ENCODE measurements around the gene ARMC3. TPM values are rescaled to one million over a fixed set of nuclear protein-coding genes. Genes with fewer than 3 reads are reported as not detected.

Gene ARMC3, protein sequence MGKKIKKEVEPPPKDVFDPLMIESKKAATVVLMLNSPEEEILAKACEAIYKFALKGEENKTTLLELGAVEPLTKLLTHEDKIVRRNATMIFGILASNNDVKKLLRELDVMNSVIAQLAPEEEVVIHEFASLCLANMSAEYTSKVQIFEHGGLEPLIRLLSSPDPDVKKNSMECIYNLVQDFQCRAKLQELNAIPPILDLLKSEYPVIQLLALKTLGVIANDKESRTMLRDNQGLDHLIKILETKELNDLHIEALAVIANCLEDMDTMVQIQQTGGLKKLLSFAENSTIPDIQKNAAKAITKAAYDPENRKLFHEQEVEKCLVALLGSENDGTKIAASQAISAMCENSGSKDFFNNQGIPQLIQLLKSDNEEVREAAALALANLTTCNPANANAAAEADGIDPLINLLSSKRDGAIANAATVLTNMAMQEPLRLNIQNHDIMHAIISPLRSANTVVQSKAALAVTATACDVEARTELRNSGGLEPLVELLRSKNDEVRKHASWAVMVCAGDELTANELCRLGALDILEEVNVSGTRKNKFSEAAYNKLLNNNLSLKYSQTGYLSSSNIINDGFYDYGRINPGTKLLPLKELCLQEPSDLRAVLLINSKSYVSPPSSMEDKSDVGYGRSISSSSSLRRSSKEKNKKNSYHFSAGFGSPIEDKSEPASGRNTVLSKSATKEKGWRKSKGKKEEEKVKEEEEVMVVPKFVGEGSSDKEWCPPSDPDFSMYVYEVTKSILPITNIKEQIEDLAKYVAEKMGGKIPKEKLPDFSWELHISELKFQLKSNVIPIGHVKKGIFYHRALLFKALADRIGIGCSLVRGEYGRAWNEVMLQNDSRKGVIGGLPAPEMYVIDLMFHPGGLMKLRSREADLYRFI
- total RNA-seq (under 1 TPM in 1 of 6 donors, not detected in 5; 0.25 TPM), polyA plus RNA-seq (under 1 TPM in 1 of 2 donors, not detected in 1; 0.05 TPM)

DNA sequence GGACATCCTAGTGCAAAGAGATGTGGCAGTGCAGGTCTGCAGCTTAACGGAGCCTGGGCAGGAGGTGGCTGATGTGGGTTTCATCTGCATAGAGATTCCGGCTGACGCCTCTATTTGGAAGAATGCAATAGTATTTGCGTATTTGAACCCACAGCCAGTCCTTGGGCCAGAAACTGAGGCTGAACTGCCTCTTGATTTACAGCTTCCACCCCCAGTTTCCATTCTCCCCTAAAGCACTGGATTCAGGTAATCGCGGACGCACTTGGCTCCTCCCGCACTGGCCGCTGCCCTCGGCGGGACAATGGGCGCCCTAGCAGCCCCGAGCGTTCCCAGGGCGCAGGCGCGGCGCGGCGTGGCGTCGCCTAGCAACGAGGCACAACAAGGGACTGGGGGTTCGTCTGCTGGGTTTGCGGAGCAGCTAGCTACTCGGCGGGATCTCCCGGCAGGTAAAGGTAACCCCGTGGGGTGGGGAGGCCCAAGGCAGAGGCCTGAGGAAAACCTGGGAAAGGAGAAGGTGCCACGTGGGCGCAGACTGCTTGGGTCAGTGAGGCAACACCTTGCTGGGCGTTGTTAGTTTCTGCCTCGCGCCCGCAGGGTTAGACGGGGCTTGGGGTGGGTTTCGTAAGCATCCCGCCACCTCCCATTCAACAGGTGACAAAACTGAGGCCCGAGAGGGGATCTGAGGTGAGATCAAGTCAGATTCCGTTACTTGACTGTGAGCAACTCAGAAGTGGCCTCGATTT, at the start of gene ARMC3:
Gene ARMC3, plus strand, starts transcription at position 393 of the 743 bp plus-strand sequence. CDS start 3,944 bp downstream, outside the sequence.
- ATAC-seq (peak; percentile 96 to 99 (median 99)), DNase-seq (peak; percentile 68 to 90 (median 77)), FAIRE-seq (no peak)
- TF ChIP-seq, protein P1, sequence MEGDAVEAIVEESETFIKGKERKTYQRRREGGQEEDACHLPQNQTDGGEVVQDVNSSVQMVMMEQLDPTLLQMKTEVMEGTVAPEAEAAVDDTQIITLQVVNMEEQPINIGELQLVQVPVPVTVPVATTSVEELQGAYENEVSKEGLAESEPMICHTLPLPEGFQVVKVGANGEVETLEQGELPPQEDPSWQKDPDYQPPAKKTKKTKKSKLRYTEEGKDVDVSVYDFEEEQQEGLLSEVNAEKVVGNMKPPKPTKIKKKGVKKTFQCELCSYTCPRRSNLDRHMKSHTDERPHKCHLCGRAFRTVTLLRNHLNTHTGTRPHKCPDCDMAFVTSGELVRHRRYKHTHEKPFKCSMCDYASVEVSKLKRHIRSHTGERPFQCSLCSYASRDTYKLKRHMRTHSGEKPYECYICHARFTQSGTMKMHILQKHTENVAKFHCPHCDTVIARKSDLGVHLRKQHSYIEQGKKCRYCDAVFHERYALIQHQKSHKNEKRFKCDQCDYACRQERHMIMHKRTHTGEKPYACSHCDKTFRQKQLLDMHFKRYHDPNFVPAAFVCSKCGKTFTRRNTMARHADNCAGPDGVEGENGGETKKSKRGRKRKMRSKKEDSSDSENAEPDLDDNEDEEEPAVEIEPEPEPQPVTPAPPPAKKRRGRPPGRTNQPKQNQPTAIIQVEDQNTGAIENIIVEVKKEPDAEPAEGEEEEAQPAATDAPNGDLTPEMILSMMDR (IDR thresholded peaks at IDR 0.05): no peak
- 6% methylated on average over 41 of the region's 41 CpGs for WGBS, 2 donors
- Histone ChIP-seq H3K9me3 (no peaks in the 10 kb centered on the region), H3K4me1 (peaks cover 0 to 5% (median 0%) of the 10 kb centered on the region in 3 donors), H3K27me3 (no peaks in the 10 kb centered on the region), H3K36me3 (no peaks in the 10 kb centered on the region), H3K4me3 (peak within 1 kb of the TSS in 3 of 4 donors; percentile 18 to 51 (median 38)), H3K27ac (no peak within 1 kb of the TSS)
- intact Hi-C loops (cut with DNase I): no loop called here

DNA sequence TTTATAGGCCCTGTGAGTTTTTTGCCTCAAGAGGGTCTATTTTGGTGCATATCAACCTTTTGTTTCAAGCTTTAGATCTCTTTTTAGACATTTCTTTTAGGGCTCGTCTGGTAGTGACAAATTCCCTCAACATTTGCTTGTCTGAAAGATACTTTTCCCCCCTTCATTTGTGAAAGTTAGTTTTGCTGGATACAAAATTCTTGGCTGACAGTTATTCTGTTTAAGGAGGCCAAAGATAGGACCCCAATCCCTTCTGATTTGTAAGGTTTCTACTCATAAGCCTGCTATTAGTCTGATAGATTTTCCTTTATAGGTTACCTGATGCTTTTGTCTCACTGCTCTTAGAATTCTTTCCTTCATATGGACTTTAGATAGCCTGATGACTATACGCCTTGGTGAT, 36.1 kb upstream of the ARMC3 start:
- H3K4me1 ChIP-seq: no peaks in the 10 kb centered on the region
- TF ChIP-seq, protein P1 (IDR thresholded peaks at IDR 0.05): no peak
- WGBS, 2 donors: 68 to 77% methylated on average over 2 of the region's 2 CpGs
- intact Hi-C loops (cut with DNase I): no loop called here
- ATAC-seq (no peak), FAIRE-seq (no peak), DNase-seq (no peak)
- no peaks in the 10 kb centered on the region for H3K36me3 ChIP-seq
- H3K27me3 ChIP-seq: no peaks in the 10 kb centered on the region
- H3K27ac ChIP-seq: no peak overlapping the region
- no peaks in the 10 kb centered on the region for H3K9me3 ChIP-seq
- H3K4me3 ChIP-seq: no peak overlapping the region

- no peak for FAIRE-seq
Observed at GRCh38 chr10:22893781-22894180, 34.1 kb upstream of the ARMC3 start.

GRCh38 chr10:22894714-22895113, 33.1 kb upstream of the ARMC3 start:
- no peak for FAIRE-seq
- 73 to 76% methylated on average over 4 of the region's 4 CpGs for WGBS, 2 donors
- DNase-seq: no peak

More at GRCh38 chr10:22893781-22894180, 34.1 kb upstream of the ARMC3 start:
- Histone ChIP-seq H3K9me3 (no peaks in the 10 kb centered on the region), H3K4me1 (no peaks in the 10 kb centered on the region), H3K27ac (no peak overlapping the region), H3K36me3 (no peaks in the 10 kb centered on the region), H3K4me3 (no peak overlapping the region), H3K27me3 (no peaks in the 10 kb centered on the region)
- ATAC-seq (no peak), DNase-seq (no peak)
- WGBS, 2 donors: 73 to 78% methylated on average over 2 of the region's 2 CpGs
- TF ChIP-seq, protein P1 (IDR thresholded peaks at IDR 0.05): no peak
- intact Hi-C loops (cut with DNase I): no loop called here

More at GRCh38 chr10:22894714-22895113, 33.1 kb upstream of the ARMC3 start:
- Histone ChIP-seq H3K27me3 (no peaks in the 10 kb centered on the region), H3K36me3 (no peaks in the 10 kb centered on the region), H3K4me3 (no peak overlapping the region), H3K4me1 (no peaks in the 10 kb centered on the region), H3K27ac (no peak overlapping the region), H3K9me3 (no peaks in the 10 kb centered on the region)
- ATAC-seq: no peak
- TF ChIP-seq, protein P1 (IDR thresholded peaks at IDR 0.05): no peak
- intact Hi-C loops (cut with DNase I): no loop called here
